ENCODE results near the gene THADA.

Gene THADA

DNA sequence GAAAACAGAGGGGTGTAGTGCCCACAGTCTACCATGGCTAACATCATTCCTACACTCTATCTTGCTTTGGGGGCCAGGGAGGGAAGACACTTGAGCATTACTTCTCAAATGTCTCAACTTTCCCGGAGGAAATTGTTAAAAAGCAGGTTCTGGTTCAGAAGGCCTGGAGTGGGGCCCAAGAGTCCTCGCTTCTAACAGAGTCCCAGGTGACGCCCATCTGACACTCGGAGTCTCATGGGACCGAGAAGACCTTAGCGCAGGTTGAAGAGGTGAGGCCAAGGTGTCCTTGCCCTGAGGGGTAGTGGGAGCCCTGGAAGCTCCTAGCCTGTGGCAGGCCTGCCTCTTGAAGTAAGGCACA is 409.5 kb downstream of the THADA start:
- no peak for DNase-seq (ENCODE audit: low read depth)

DNA sequence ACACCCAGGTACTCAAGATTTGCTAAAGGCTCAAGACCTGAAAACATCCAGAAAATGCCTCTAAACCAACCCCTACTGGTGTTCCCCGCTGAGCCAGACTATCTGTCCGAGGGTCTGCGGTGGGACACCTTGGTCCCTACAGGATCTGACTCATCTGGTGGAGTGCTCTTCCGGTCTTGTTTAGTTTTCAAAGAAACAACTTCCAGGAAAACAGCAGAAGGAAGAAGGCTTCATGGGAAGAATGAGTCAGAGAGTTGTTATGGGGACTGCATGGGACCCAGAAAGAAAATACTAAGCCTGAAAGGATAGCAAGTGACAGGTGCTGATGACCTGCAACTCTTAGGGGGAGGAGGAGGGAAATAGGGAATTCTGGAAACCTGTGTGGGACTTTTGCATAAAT is 410.7 kb downstream of the THADA start:
- DNase-seq (ENCODE audit: low read depth), result no peak

DNA sequence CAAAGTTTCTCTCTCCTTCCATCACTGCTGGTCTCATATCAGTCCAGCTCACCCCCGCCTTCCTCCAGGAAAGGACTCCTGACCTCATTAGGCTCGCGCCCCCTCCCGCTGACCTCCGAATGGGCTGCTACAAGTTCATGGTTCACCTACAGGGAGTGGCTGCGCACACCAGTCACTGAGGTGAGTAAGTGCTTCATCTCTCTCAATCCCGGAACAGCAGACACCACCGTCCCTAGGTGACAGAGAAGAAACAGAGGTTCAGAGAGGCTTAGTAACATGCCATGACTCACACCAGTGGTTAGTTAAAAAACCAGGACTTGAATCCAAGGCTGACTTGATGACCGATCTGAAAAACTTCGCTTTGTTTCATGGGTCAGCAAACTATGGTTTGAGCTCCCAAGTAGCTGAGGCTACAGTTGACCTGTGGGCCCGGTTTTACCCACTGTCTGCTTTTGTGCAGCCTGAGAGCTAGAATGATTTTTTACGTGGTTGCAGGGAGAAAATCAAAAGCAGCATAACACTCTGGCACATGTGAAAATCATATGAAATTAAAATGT is 411.4 kb downstream of the THADA start:
- no peak for DNase-seq (ENCODE audit: low read depth)

DNA sequence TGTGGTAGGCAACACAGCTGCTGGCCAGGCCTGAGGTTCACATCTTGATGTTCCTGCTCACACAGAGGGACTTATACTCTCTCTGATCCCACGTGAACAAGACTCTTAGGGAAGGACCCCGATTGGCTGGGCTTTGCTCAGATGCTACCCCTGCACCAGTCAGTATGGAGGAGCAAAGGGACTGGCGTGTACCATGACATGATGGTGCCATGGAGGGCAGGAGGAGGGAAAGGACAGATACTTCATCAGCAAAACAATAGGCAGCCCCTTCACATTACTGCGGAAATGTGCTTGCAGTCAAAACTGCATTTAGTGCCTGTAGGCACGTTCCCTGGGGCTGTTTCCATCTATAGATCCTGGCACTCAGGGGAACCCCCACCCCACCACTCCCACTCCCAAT is 412.1 kb downstream of the THADA start:
- no peak for DNase-seq (ENCODE audit: low read depth)

DNA sequence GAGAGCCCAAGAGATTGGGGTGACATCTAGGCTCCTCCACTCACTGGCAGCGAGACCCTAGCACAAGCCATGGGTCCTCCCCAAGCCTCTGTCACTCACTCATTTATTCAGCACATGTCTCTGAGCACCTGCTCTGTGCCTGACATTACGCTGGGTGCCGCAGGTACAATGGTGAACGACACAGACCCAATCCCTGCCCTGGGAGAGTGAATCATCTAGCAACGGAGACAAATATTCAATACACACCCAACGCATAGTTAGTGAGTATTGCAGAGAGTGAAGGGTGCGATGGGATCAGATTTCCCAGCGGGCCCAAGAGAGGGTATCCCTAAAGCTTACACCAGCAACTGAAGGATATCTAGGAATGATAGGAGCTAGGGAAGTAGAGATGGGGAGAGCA is 414.9 kb downstream of the THADA start:
- no peak for DNase-seq (ENCODE audit: low read depth)
